ENCODE data around the gene CHST15.

The CHST15 gene, protein sequence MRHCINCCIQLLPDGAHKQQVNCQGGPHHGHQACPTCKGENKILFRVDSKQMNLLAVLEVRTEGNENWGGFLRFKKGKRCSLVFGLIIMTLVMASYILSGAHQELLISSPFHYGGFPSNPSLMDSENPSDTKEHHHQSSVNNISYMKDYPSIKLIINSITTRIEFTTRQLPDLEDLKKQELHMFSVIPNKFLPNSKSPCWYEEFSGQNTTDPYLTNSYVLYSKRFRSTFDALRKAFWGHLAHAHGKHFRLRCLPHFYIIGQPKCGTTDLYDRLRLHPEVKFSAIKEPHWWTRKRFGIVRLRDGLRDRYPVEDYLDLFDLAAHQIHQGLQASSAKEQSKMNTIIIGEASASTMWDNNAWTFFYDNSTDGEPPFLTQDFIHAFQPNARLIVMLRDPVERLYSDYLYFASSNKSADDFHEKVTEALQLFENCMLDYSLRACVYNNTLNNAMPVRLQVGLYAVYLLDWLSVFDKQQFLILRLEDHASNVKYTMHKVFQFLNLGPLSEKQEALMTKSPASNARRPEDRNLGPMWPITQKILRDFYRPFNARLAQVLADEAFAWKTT

DNA sequence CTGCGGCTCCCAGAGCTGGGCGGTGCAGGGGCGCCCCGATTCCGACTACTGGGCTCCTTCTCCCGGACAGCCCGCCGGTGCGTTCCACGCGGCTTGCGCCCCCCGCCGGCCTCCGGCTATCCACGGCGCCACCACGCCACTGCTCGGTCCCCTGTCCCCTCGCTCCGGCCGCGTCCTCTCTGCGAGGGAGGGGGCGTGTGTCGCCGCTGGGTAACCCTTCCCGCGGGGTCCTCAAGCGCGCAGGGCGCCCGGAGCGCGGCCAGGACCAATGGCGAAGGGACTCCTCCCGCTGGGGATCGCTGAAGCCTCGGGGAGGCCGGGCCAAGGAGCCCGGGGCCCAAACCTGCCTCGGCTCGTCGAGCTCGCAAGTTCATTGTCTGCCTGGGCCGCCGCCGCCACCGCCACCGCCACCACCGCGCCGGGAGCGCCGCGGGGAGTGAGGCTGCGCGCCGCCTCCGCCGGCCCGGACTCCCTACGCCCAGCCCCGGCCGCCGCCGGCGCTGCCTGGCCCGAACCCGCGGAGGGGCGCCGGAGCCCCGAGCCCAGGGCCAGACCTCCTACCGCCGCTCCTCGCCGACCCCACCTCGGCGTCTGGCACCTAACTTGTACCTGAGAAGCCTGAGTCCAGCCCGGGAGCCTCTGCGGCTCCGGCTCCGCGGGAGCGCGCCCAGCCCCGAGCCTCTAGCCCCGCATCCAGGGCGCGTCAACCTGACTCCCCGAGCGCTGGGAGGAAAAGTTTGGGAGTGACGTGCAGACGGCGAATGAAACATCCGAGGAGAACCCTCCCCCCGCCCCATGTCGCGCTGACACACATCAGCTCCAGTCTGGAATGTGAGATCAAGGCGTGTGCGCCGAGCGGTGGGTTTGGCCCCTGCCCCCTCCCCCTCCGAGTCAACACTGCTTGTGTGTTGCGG lies at the start of gene CHST15:
CHST15 (minus strand) TSS at position 739 of the 914 bp plus-strand sequence. CDS start 47,386 bp downstream, outside the sequence.
- peak within 1 kb of the TSS; percentile 3; the same call in 1 of the 2 replicates for H3K27ac ChIP-seq
- TF ChIP-seq CTCF (conservative IDR thresholded peaks at IDR 0.05): no peak; the same call in 1 of the 2 replicates
- no peak for TF ChIP-seq ZFX (IDR thresholded peaks at IDR 0.05)

DNA sequence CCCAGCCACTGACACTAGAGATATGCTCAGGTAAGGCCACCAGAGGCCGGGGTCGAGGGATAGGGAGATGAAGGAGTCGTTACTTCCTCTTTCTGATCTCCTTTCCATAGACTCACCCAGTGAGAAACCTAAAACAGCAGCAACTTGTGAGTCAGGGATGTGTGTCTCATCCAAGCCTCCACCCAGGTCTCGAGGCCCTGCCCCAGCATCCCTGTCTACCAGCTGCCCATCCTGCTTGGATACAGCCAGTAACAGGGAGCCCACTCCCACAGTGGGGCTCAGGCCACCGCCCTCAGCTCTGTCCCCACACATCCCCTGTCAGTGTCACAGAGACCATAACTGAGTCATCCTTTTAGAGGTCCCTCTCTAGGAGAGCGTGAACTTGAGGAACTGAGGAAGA lies 49.6 kb upstream of the CHST15 start:
- H3K27ac ChIP-seq: no peak overlapping the region
- TF ChIP-seq ZFX (IDR thresholded peaks at IDR 0.05) (no peak), CTCF (conservative IDR thresholded peaks at IDR 0.05) (no peak)

GRCh38 chr10:124142006-124142739 lies 48.8 kb upstream of the CHST15 start:
- H3K27ac ChIP-seq: no peak overlapping the region
- TF ChIP-seq ZFX (IDR thresholded peaks at IDR 0.05) (no peak), CTCF (conservative IDR thresholded peaks at IDR 0.05) (no peak)

DNA sequence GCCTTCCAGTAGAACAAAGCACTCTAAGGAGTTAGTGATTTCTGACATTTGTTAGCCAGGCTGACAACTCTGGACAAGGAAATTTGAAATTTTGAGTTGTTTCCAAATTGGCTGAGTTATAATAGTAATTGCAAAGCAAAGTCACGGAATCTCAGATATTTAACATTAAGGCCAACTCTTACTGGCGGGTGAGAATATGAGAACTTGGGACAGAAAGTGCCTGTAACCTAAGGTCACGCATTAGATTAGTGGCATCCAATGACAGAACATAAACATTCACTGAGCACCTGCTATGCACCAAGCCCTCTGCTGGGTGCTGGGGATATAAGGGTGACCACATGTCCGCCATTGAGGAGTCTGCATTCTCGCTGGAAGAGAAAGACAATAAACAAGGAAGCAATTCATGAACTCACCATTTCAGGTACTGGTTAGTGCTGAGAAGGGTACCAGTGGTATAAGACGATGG lies 45.5 kb upstream of the CHST15 start:
- TF ChIP-seq ZFX (IDR thresholded peaks at IDR 0.05) (no peak), CTCF (conservative IDR thresholded peaks at IDR 0.05) (no peak)
- no peak overlapping the region for H3K27ac ChIP-seq

DNA sequence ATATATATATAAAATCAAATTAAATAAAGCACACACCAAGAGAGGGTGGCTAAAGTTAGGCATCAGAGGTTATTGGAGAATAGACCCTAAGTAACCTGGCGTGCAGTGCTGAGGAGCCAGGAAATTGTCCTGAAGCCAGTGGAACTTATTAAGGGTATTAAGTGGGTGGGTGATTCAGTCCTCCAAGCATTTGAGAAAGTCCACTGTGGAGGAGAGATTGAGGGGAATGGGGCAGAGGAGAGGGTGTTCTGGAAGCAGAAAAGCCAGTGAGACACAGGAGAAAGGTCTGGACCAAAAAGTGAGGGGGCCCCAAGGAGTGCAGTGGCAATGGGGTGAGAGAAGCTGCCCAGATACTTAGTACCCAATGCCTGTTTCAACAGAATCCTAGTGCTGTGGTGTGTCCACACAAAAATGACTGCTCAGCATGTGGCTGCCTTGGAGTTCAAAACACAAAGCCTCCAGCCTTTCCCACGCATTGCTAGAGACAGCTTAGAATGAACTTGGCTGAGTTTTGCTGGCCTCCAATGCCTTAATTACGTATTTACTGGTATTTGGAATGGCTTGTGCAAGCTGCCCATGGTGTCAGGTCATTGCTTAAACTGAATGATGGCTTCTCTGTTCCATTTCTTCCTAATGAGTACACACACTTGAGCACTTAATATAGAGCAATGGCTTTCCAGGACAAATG lies 44.9 kb upstream of the CHST15 start:
- no peak for TF ChIP-seq CTCF (conservative IDR thresholded peaks at IDR 0.05)
- TF ChIP-seq ZFX (IDR thresholded peaks at IDR 0.05): no peak
- no peak overlapping the region for H3K27ac ChIP-seq

GRCh38 chr10:124134251-124134893 lies 41.0 kb upstream of the CHST15 start:
- H3K27ac ChIP-seq: no peak overlapping the region
- TF ChIP-seq CTCF (conservative IDR thresholded peaks at IDR 0.05) (no peak), ZFX (IDR thresholded peaks at IDR 0.05) (no peak)
